NK-92 treated with Interleukin-12 subunit alpha and Interleukin-12 subunit beta, amount 100 ng/mL, for 24 hours (cell line): ENCODE results near the gene SURF6.
A peak's percentile ranks its signal among the peaks of the same experiment; 100 is the strongest.
"Not testable (repeated sequence)": the region's sequence is repeated elsewhere in the genome, so short reads cannot be mapped to it uniquely, and the experiment has no call there.

ENCODE experiments used
- DNase-seq: peaks from one replicate; lab custom pipeline; 2025; lab: John Stamatoyannopoulos, UW

SURF6 gene

DNA sequence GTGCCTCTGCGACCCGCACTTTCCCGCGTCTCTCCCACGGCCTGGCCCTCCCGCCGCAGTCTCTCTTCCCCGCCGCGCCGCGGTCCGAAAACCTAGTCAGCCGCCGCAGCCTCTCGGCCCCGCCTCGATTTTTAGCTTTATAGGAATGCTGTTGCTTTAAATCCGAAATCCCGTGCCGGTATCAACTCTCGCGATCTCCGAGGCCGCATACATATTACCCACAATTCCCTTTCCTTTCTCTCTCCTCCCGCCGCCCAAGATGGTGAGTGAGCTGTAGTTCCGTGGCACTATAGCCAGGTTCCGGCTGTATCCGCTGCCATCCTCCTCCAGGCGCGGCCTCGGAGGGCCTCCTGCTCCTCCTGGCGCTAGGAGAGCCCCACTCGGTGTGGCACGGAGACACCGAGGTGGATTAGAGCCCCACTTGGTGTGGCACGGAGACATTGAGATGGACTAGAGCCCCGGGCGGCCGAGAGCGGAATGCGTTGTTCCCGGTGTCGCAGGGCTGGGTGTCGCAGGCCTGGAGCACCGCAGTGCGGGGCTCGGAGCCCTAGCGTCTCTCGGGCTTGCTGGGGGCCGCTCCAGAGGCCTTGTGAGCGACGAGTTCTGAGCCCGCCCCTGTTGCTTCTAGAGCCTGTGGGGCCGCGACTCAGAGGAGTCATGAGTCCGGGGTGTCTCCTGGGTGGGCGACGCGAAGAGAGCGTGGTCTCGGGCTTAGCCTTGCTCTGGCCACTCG, 12.2 kb upstream of the SURF6 start, which contains the start of the genes MED22 and RPL7A:
Gene MED22 (minus strand): TSS at position 147 of the 733 bp plus-strand sequence. CDS start 1,469 bp downstream, outside the sequence.
Gene RPL7A (plus strand): TSS at position 234 of the 733 bp plus-strand sequence. CDS start 26 bp downstream, at position 260.
- DNase-seq, result peak; percentile 71

DNA sequence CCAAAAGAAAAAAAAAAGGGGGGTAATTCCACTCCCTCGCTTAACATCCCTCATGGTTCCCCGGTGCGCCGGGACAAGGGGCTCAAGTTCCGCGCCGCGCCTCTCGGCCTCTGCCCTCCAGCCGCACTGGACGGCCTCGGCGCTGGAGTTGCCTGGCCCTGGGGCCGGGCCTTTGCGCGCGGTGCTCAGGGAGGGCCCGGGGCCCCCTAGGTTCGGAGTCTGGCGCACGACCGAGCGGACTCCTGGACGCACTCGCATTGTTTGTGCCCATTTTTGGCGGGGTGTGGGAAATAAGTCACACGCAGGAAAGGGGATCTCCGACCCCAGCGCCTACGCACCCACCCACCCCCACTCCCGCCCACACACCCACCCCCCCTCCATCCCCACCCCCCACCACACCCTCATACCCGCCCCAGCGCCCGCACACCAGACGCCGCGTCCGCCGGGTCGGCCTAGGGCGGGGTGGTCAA, 11.6 kb upstream of the SURF6 start:
- DNase-seq, result no peak

DNA sequence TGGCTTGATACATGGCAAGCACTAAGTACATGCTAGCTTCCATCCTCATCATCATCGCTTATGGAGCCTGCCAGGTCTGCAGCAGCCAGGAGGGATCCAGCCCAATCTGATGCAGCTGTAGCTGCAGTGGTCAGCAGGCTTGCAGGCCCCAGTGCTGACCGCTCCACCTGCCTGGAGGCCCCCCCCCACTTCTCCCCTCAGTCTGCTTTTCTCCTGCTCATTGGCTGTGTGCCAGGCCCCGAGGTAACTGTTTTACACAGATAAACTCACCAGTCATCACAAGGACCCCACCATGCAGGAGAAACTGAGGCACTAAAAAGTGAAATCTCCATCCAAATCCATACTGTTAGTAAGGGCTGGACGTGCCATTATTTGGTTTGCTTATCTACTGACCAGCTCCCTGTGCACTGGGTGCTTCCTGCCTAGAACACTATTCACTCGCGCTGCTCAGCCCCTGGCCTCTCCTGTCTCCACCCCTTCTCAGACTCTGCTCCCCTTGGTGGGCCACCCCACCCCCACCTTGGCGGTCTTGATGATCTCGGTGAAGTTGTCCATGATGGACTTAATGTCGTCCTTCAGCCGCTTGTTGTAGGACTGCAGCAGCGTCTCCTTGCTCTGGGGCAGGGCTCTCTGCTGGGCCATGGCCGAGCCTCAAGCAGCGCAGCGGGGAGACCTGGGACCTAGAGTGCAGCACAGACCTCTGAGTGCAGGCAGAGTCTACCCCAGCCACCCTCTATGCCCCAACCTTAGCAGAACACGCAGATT, 10.2 kb upstream of the SURF6 start:
- no peak for DNase-seq

DNA sequence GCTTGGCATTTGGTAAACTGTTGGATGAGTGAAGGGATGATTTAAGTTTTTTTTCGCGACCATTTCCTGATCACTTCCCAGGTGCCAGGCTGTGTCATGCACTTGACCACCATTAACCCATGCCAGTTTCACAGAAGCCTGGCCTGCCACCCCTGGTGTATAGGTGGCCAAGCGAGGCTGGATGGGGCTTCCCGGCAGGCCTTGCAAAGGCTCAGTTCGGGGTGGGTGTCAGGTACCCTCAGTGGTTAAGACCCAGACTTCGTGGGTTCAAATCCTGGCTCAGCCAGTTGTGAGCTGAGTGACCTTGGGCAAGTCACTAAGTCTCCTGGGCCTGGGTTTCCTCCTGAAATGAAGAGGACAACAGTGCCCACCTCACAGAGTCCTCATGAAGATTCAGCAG, 9.6 kb upstream of the SURF6 start:
- no peak for DNase-seq

DNA sequence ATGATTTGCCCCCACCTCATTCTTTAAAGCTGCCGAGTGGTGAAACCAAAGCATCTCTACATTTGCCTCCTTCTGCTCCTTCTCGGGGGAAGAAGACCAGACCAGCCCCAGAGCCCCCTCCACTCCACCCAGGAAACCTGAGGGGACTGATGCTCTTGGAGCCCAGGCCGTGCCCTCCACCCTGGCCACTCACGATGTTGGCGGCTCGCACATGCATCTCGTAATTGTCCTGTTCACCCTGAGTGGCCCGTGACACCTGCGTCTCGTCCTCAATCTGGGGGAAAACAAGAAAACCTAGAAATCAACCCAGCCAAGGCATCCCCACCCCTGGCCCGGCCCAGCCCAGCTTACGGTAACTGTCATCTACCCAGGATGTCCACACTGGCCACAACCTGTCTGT, 9.0 kb upstream of the SURF6 start:
- no peak for DNase-seq

DNA sequence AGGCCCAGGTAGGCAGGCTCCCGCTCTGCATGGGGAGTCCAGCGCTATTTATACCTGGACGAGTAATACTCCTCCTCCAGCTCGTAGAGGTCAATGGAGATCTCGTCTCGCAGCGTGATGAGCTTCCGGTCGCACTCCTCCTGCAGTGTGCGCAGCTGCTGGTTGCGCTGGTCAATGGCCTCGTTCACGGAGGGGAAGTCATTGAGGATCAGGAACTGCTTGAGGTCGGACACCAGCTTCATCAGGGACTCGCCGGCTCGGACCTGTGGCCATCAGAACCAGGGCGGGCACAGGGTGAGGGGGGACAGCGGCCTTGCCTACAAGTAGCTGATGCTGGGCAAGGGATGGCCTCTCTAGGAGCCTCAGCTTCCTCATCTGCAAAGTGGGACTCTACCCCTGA, 8.1 kb upstream of the SURF6 start:
- no peak for DNase-seq

DNA sequence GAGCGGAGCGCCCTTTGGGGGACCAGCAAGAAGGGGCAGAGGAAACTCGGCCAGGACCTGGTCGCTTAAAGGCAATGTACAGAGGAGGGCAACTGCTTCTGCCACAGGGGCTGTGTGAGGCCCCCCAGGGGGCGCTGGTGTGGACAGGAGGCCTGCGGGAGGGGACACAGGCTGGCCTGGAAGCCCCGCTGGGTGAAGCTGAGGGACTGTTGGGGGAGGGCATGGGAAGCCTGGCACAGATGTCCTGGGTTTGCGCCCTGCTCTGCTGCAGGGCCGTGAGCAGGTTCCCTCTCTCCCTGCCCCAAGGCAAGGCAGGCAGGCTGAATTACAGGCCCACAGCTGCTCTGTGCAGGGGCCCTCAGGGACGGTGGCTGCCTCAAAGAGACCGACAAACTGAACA, 6.6 kb upstream of the SURF6 start:
- DNase-seq, result no peak

DNA sequence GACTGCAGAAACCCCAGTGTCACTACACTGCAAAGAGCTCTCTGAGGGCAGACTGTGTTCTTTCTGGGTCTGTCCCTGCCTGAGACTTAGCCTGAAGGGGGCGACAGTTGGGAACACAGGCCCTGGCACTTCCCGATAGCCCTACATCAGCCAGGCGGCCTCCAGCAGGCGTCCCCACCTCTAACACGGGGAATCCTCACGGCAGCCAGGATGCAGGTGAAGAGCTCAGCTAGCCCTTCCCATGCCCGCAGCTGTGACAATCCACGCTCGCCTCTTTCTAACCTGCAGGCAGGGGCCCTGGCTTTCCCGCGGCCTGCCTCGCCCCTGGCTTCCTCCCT, 6.0 kb upstream of the SURF6 start:
- DNase-seq, result no peak

DNA sequence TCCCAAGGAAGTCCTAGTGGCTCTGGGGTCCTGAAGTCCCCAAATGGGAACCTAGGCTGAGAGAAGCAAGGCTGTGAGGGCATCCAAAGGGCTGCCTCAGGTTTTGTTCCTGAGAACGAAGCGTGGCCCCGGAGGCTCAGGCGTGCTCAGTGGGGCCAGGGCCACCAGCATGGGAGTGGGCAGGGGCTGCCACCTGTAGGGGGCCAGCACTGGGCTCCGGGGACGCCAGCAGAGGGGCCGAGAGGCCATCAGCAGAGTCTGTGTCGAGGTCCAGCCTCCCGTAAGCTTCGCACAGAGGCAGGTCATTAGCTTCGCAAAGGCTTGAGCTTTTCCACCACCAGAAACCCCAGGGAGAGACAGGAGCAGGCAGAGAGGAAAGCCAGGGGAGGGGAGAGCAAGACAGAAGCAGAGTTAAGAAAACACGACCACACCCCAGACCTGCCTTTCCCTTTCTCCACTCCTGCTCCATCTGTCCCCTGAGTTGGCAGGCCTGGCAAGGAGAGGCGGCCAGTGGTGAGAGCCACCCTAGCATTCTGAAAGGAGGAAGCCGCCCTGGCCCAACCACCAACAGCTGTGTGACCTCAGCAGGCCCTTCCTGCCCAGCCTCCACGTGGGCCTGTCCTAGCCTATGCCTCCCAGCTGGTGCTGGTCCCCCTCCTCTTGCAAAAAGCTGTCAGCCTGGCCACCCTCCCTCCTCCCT, 5.5 kb upstream of the SURF6 start:
- no peak for DNase-seq

DNA sequence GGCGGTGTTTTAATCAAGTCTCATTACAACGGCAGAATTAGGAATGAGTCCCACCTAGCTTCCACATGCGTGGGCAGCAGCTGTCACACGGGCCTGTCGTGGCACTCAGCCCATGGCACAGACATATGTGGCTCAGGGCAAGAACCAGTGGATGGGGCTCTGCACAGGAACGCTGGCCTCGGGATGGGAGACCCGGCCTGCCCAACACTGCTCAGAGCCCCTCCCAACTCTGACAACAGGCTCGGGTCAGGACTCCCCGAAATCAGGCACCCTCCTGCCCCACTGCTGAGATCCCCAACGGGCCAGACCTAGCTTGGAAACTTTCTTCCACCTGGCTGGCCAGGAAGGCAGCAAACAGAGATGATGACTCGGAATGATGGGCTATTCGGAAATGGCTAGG, 4.9 kb upstream of the SURF6 start:
- no peak for DNase-seq

DNA sequence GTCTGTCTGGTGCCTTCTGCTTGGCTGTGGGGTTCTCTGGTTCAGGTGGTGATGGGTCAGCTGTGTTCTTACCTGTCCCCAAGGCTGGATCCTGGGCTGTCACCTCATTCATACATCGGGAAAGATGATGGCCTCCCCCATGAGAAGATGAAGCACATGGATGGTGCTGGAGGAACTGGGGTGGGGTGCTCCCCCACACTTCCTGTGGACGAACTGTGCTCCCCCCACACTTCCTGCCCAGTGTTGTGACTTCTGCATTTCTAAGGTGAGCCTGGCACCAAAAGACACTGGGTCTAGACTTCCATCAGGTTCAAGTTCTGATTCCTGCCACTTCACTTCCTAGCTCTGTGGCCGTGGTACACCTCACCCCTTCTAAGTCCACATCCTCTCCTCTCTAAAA, 4.3 kb upstream of the SURF6 start:
- DNase-seq, result no peak

DNA sequence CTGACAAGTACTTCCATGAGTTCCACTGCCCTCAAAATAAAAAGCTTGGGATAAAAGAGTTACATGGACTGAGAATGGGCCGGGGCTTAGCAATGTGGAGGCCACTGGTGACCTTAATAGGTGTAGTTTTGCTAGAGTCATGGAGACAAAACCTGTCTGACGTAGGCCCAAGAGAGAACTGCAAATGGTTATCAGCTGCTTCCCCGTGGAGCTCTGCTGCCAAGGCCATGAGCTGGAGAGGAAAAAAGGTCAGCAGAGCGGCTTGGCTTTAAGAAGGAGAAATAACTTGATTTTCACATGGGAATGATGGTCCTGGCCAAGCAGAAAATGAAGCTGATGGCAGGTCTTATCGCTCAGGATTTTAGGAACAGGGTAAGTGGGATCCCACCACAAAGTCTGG, 3.7 kb upstream of the SURF6 start:
- DNase-seq, result no peak

DNA sequence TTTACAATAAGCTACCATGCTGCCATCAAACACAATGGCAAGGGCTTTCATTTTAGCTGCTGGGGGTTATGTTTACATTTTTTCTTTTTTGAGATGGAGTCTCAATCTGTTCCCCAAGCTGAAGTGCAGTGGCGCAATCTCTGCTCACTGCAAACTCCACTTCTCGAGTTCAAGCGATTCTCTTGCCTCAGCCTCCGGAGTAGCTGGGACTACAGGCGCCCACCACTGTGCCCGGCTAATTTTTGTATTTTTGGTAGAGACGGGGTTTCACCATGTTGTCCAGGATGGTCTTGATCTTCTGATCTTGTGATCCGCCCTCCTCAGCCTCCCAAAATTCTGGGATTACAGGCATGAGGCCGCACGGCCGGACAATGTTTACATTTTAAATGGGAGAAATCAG, 1.1 kb downstream of the SURF6 start:
- DNase-seq, result not testable (repeated sequence)

DNA sequence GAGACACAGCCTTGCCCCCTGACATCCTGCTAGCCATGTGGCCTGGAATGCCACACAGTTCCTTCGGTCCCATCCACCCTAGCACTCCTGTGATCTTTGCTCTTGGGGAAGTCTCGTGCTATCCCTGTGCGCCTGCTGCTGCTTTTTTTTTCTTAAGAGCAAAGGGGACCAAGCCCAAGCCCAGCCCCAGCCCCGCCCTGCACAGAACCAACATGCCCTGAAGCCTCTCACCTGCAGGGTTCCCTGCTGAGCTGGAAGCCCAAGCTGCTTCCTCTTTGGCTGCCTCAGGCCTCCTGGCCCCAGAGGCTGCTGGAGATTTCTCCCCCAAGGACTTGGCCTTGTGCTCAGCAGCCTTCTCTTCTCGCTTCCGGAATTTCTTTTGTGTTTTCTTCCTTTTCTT, 1.8 kb downstream of the SURF6 start:
- DNase-seq, result no peak

DNA sequence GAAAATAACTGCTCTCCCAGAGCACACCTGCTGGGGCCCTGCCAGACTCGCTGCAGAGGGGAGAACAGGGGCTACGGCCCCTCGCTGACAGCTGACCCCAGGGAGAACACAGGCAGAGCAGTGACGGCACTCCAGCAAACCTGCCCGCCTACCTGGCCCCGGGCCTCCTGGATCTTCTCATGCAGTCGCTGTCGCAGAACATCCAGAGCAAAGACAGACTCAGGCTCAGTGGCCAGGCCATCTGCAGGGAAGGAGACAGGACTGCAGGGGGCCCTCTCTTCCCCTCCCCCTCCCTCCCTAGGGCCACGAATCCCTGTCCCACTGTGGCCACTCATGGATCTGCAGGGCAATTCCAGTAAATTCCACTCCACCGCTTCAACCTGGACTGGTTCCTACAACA, 2.4 kb downstream of the SURF6 start:
- DNase-seq, result no peak

DNA sequence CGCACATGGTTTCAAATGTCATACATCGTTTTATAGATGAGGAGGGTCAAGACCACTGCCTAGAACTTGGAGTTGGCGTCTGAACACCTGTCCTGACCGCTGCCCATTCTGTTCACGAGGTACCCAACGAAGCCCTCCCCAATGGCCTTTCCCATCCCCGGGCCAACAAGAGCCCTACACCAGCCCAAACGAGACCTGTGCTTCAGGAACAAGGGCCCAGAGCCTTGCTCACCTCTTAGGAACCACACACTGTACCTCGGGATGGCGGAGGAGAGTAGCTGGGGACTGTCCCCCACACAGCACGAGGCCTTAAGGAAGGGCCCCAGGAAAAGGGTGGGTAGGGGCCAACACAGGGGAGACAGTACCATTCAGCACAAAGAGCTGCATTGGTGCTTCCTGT, 3.0 kb downstream of the SURF6 start:
- DNase-seq, result no peak

DNA sequence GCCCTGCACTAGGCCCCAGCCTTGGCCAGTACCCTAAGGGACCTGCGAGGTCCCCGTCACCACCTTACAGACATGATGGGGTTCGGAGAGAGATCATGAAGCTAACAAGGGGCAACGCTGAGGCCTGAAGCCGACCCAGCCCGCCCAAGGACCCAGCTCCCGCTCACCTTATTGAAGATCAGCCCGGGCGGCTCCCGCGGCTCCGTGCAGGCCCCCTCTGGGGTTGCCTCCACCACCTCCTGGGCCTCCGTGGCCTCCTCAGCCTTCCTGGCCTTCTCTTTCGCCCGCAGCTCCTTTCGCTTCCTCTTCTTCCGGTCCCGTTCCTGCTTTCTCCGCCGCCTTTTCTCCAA, 3.6 kb downstream of the SURF6 start:
- no peak for DNase-seq

DNA sequence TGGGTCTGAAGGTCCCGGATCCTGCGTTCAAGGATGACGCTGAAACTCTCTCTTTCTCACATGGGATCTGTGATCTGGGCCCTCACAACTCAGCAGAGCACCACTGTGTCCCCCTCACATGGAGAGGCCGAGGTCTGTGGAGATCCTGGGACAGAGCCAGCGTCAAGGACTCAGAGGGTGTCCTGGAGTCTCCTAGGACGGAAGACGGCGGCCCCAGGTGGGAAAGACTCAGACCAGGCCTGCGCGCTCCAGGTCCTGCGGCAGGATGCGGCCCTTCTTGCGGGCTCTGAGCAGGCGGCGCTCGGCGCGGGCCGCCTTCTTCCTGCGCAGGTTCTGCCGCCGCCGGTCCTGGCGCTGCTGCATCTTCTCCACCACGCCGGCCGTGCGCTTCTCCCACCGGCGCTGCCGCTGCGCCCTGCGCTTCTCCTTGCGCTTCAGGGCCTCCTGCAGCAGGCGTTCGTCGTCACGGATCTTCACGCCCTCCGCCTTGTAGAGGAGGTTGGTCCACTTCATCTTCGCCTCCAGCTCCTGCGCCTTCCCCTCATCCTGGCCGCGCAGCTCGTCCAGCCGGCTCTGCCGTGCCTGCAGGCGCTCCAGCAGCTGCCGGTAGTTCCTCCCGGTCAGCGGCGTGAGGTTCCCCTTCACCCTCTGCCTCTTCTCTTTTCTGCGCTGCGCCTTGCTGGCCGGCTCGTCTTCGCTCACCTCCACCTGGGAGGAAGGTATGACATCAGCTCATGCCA, 4.2 kb downstream of the SURF6 start:
- DNase-seq, result no peak

DNA sequence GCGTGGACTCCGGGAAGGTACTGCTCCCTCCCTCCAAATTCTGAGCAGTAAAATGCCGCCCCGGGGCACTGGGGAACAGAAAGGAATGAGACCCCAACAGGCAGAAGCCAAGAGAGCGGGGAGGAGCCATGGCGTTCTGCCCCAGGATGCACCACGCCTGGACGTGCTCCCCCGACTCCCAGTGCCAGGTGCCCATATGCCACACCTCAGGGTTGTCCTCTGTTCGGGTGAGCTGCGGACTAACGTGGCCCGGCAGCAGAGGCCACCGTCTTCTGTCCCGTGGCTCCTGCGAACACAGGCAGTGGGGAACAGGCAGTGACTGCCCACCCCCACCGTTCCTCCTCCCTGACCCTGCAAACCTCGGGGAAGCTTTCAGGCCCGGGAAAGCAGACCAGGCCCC, 4.8 kb downstream of the SURF6 start:
- no peak for DNase-seq

DNA sequence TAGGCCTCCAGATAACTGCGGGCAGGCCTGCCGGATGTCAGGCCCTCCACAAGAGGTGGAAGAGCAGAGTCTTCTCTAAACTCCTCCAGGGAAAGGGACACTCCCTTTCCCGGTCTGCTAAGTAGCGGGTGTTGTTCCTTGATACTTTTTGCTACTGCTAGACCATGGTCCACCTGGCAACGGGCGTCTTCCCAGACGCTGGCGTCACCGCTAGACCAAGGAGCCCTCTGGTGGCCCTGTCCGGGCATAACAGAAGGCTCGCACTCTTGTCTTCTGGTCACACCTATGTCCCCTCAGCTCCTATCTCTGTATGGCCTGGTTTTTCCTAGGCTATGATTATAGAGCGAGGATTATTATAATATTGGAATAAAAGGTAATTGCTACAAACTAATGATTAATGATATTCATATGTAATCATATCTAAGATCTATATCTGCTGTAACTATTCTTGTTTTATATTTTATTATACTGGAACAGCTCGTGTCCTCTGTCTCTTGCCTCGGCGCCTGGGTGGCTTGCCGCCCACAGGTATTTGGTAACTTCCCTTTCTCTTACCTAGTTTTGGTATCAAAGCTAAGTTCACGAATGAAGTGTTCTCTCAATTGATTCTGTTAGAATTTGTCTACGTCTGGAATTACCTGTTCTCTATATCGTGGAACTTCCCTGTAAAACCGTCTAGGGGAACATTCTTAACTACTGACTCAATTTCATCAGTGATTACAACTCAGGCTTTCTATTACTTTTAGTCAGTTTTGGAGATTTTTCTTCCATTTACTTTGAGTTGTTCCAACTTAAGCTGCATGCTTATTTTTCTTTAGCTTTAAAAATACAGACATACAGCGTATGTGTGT, 6.5 kb downstream of the SURF6 start:
- DNase-seq, result not testable (repeated sequence)

DNA sequence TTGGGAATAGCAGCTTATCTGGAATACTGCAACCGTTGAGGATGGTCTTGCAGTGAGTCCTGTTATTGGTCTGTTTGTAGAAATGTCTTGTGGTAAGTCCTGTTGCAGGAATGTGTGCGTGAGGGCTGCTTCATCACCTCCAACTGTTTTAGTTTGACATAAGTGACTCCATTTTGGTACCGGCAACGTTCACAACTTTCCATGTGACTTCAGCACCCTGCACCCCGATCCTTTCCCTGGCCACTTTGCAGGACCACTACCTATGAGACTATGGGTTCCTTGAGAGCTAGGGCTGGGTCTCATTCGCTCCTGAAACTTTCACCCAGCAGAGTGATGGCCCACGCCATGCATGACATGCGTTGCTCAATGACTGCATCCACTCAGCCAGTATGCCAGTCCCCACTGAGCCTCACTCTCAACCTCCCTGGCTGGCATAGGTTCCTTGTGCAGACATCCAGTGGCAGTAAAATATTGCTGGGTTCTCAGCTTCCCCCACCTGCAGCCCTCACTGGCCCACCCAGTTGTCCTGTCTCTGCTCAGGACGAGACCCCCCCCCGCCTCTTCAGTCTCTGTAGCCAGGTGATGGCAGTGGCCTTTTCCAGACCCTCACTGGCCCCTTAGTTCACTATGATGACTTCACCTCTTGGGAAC, 8.0 kb downstream of the SURF6 start:
- DNase-seq, result no peak
